Activated T-cell treated with anti-CD3 and anti-CD28 coated beads for 1 hour (primary cell): ENCODE results near the gene DTD1.

Source experiments
- DNase-seq: peaks from one replicate; pipeline ENCODE4 v3.0.0-alpha.2; 2020; ENCODE audit warnings: low read depth

The DTD1 gene

GRCh38 chr20:18662279-18663040, 74.6 kb downstream of the DTD1 start:
- no peak for DNase-seq

DNA sequence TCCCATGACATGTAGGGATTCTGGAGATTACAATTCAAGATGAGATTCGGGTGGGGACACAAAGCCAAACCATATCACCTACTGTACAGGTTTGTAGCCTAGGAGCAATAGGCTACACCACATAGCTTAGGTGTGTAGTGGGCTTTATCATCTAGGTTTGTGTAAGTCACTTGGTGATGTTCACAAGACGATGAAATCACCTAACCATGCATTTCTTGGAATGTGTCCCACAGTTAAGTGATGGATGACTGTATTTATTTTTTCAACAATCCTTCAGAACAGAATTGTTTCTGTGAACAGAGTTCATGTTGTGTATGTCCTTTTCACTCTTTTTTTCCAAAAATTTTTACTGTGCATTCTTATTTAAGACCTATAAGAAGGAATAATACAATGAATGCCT, 76.1 kb downstream of the DTD1 start:
- no peak for DNase-seq

GRCh38 chr20:18665135-18665534, 77.3 kb downstream of the DTD1 start:
- DNase-seq, result no peak

- no peak for DNase-seq
These were observed 79.1 kb downstream of the DTD1 start for GRCh38 chr20:18666803-18667415.

- DNase-seq, result no peak
These were observed 81.6 kb downstream of the DTD1 start for GRCh38 chr20:18669241-18670019.

GRCh38 chr20:18671203-18671710, 83.4 kb downstream of the DTD1 start:
- DNase-seq, result no peak

- no peak for DNase-seq
These were observed 85.0 kb downstream of the DTD1 start for GRCh38 chr20:18672834-18673233.

- no peak for DNase-seq
These were observed 88.5 kb downstream of the DTD1 start for GRCh38 chr20:18676396-18676795.

GRCh38 chr20:18677126-18677525, 89.3 kb downstream of the DTD1 start:
- DNase-seq, result no peak

GRCh38 chr20:18678549-18679419, 90.9 kb downstream of the DTD1 start:
- DNase-seq, result no peak

DNA sequence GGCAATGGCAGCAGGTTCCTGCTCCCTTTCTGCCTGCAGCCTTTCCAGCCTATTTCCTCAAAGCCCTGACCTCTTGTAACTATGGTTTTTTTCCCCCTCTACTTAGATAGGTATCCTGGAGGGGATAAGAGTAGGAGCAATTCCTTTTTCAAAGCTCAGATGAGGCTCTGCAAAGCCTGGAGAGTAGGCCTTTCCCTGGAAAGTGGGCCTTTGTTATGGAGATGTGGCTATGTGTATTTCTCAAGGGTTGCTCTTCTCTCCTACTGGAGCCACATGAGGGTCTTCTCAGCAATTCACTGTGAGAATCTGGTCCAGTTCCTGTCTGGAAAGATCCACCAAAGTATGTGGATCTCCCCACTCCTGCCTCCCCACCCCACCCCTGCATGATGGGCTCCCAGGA, 96.0 kb downstream of the DTD1 start:
- DNase-seq, result no peak

GRCh38 chr20:18684775-18685174, 96.9 kb downstream of the DTD1 start:
- no peak for DNase-seq

- no peak for DNase-seq
These were observed 97.6 kb downstream of the DTD1 start for GRCh38 chr20:18685406-18685805.

DNA sequence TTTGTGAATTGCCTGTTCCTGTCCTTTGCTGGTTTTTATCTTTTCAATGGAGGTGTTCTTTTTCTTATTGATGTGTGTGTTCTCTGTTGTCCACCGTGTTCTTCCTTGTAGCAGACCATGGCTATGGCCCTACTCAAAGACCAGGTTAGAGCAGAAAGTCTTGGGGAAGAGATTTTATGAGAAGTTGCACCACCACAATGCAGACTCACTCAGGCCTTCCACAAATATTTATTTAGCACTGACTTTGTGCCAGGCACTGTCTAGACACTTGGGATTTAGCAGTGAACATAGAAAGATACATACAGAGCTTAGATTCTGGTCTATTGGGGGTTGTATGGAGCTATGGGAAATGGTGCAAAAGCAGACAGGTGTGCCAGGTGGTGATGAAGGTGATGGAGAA, 98.8 kb downstream of the DTD1 start:
- no peak for DNase-seq

DNA sequence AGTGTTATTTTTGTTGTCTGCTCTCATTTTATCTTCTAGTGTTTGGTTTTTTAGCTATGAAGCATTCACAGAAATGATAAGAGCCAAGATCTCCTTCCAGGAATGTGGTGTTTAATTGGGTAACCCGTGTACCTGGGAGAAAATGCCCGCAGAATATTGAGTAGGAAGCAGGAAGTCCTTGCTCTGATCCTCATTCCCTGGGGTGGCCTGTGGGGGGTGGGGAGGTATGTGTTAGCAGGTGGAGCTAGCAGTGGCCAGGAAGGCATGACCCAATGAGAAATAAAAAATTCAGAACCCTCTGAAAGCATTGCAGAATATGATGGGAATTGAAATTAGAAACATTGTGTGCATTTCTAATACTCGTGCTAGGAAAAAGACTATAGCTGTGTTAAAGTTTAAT, 100.8 kb downstream of the DTD1 start:
- no peak for DNase-seq

GRCh38 chr20:18689557-18689956, 101.7 kb downstream of the DTD1 start:
- no peak for DNase-seq

GRCh38 chr20:18692447-18692846, 104.6 kb downstream of the DTD1 start:
- DNase-seq, result no peak

- no peak for DNase-seq
These were observed 106.2 kb downstream of the DTD1 start for GRCh38 chr20:18694071-18694470.

GRCh38 chr20:18695175-18695574, 107.3 kb downstream of the DTD1 start:
- no peak for DNase-seq

DNA sequence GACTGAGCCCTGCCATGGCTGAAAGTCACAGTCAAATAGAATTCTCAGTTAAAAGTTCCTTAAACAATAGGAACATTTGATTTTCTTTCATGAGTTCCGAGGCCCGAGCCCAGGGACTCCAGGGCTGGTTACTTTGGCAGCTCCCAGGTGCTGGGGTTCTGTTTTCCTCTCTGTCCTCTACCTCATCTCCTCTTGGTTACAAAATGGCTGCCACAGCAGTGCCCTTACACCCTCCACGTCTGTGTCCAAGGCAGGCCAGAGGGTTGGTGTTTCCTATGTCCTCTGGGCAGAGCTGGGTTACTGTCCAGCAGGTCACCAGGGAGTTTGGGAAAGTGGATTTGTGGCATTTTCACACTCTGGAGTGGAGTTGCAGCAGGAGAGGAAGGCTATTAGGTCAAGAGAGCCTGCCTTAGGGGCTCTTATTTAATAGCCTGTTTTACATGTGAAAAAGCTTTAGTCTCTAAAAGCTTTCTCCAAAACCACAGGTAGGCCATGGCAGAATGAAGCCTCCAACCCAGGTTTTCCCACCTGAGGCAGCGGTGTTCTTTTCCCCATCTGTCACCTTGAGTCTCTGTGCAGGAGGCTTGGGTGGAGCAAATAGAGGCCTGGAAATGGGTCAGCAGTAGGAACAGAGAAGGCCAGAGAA, 111.0 kb downstream of the DTD1 start:
- DNase-seq, result no peak

- DNase-seq, result no peak
These were observed 114.1 kb downstream of the DTD1 start for GRCh38 chr20:18701969-18702368.
